ENCODE data around the gene AQP12B. TPM values are rescaled to one million over a fixed set of nuclear protein-coding genes. Genes with fewer than 3 reads are reported as not detected.
A peak's percentile ranks its signal among the peaks of the same experiment; 100 is the strongest.

AQP12B gene
- total RNA-seq, 2 donors from 2014 or later: not detected

DNA sequence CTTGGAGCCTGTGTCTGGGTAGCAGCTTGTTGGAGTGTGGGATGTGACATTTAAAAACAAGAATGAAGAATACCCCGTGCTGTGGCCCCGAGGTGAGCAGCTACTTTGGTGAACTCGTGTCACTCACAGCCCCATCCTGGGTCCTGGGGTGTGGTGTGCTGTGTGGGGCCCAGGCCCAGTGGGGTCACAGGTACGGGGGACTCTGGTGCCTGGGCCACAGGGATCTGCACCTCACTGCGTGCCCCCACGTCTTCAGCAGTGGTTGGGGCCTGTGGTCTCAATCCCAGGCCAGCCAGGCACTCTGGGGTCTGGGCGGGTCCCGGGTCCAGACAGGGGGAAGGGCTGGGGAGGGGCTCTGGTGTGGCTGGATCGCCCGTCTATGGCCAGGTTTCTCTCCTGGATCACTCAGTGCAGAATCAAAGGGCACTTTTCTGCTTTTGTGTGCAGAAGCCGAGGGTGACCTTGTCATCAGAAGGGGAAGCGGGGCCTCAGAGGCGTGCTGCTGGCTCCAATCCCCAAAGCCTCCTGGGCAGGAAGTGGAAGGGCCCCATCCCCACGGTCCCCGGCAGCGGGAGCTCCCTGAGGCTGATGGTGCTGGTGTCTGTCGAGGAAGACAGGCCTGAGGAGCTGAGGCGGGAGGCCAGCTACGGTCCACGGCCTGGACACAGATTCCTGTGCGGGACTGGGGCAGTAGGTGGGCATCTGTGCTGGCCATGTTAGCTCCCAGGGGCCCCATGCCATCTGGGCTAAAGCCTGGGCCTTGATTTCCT, 56.0 kb downstream of the AQP12B start:
- H3K36me3 Mint-ChIP-seq: no peaks in the 10 kb centered on the region
- peak overlapping the region; percentile 35 to 55 for H3K27ac Mint-ChIP-seq
- DNase-seq (ENCODE audit: low spot score in 2 of 2) (peak in 1 of 2 donors; percentile 28), ATAC-seq (no peak)
- H3K9me3 Mint-ChIP-seq: no peaks in the 10 kb centered on the region

Other genes with a start within 250 kb of the AQP12B start
- 1 to 10 TPM; 1.6 to 5.5 TPM for gene GPC1, start 247.2 kb downstream of the AQP12B start, total RNA-seq
- gene ANKMY1, start 124.9 kb downstream of the AQP12B start, total RNA-seq: 10 to 100 TPM; 15.4 to 22.1 TPM
- 1 to 10 TPM; 3.8 to 5.4 TPM for gene DUSP28, start 122.5 kb downstream of the AQP12B start, total RNA-seq
- 10 to 100 TPM; 22.6 to 51.2 TPM for gene RNPEPL1, start 114.4 kb downstream of the AQP12B start, total RNA-seq
- 10 to 100 TPM; 28.9 to 39.0 TPM for gene CAPN10, start 96.2 kb downstream of the AQP12B start, total RNA-seq
- gene GPR35, start 57.4 kb downstream of the AQP12B start, total RNA-seq: 1 to 10 TPM; 1.5 to 7.9 TPM
- not detected for gene AQP12A, start 9.0 kb upstream of the AQP12B start, total RNA-seq
- gene KIF1A, start 137.3 kb upstream of the AQP12B start, total RNA-seq: 1 to 10 TPM; 2.1 to 6.6 TPM
- gene AGXT, start 185.9 kb upstream of the AQP12B start, total RNA-seq: not detected
- not detected for gene MAB21L4, start 213.3 kb upstream of the AQP12B start, total RNA-seq
- not detected for gene CROCC2, start 223.5 kb upstream of the AQP12B start, total RNA-seq

Data from activated naive CD4-positive, alpha-beta T cell treated with anti-CD3 and anti-CD28 coated beads, Interleukin-2, amount 50 U/mL, for 72 hours (primary cell).